Right lobe of liver (tissue), 4 donors: ENCODE data around the gene ABHD2.

Source experiments
- POLR2A ChIP-seq: fragments of 450-650 bp; IDR thresholded peaks from one replicate; pipeline ENCODE4 v1.6.1; 2017; ENCODE audit warnings: antibody characterized with exemption, mild to moderate bottlenecking
- TF ChIP-seq, protein P1 (sequence below), 4 donors: fragments of 200-600 bp in 3 of 4; fragments of 450-650 bp in 1 of 4; IDR thresholded peaks; one replicate each; pipeline versions ENCODE4 v1.5.1 to v1.8.0; 2016 to 2022; ENCODE audit warnings: antibody characterized with exemption in 4 of 4, mild to moderate bottlenecking in 2 of 4
- donor health status: DM: no; HTN: no; CAD: no.
- donor health status: DM: no; HTN: no; CAD: no.
- donor health status: DM: no; HTN: yes; CAD: no.

- TF ChIP-seq, protein P1, sequence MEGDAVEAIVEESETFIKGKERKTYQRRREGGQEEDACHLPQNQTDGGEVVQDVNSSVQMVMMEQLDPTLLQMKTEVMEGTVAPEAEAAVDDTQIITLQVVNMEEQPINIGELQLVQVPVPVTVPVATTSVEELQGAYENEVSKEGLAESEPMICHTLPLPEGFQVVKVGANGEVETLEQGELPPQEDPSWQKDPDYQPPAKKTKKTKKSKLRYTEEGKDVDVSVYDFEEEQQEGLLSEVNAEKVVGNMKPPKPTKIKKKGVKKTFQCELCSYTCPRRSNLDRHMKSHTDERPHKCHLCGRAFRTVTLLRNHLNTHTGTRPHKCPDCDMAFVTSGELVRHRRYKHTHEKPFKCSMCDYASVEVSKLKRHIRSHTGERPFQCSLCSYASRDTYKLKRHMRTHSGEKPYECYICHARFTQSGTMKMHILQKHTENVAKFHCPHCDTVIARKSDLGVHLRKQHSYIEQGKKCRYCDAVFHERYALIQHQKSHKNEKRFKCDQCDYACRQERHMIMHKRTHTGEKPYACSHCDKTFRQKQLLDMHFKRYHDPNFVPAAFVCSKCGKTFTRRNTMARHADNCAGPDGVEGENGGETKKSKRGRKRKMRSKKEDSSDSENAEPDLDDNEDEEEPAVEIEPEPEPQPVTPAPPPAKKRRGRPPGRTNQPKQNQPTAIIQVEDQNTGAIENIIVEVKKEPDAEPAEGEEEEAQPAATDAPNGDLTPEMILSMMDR (IDR thresholded peaks at IDR 0.05), result no peak
- TF ChIP-seq POLR2A, result no peak
Observed at GRCh38 chr15:89230277-89230676, 142.0 kb downstream of the ABHD2 start.
